PC-3 (cell line): ENCODE measurements around the gene CDK14.

Experiments
- EZH2 ChIP-seq: fragments of 300-600 bp; sonication (generic); IDR thresholded peaks from one replicate; pipeline ENCODE4 v1.6.1; 2017; ENCODE audit warnings: antibody characterized with exemption, mild to moderate bottlenecking, low read length; ENCODE audit not compliant: unreplicated experiment
- TF ChIP-seq, protein P1 (sequence below): fragments of 300-600 bp; sonication (generic); conservative IDR thresholded peaks from 2 replicates; pipeline ENCODE4 v1.5.1; 2017; ENCODE audit warnings: antibody characterized with exemption, low read depth, mild to moderate bottlenecking, low read length

DNA sequence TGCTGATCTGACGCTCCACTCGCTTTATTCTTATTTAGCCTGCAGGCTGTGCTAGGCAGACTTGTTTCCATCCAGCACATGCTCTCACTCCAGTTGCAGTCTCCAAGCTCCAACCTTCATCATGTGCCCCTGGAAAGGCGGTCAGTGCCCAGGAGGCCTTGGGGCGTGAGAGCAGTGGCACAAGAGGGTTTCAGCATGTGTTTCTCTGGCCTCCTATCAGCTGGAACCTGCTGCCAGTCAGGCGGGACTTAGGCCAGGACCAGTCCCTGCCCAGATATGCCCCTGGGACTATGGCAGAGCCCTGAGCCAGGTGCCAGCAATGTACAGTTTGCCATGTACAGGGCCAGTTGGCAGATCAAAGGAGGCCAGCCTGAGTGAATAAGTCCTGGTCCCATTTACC, 337.9 kb downstream of the CDK14 start:
- TF ChIP-seq, protein P1, sequence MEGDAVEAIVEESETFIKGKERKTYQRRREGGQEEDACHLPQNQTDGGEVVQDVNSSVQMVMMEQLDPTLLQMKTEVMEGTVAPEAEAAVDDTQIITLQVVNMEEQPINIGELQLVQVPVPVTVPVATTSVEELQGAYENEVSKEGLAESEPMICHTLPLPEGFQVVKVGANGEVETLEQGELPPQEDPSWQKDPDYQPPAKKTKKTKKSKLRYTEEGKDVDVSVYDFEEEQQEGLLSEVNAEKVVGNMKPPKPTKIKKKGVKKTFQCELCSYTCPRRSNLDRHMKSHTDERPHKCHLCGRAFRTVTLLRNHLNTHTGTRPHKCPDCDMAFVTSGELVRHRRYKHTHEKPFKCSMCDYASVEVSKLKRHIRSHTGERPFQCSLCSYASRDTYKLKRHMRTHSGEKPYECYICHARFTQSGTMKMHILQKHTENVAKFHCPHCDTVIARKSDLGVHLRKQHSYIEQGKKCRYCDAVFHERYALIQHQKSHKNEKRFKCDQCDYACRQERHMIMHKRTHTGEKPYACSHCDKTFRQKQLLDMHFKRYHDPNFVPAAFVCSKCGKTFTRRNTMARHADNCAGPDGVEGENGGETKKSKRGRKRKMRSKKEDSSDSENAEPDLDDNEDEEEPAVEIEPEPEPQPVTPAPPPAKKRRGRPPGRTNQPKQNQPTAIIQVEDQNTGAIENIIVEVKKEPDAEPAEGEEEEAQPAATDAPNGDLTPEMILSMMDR: no peak
- TF ChIP-seq EZH2: no peak
